ENCODE results near the gene TMTC4. TPM values are rescaled to one million over a fixed set of nuclear protein-coding genes. Genes with fewer than 3 reads are reported as not detected.

Gene TMTC4
- total RNA-seq, 4 donors from 2014 or later: 6.5 to 10.6 (median 7.7) TPM

- Histone ChIP-seq H3K4me3 (no peak overlapping the region), H3K27me3 (no peaks in the 10 kb centered on the region), H3K4me1 (peaks cover 0 to 3% of the 10 kb centered on the region in 2 donors), H3K9me3 (no peaks in the 10 kb centered on the region), H3K27ac (no peak overlapping the region), H3K36me3 (no peaks in the 10 kb centered on the region)
- intact Hi-C loops (cut with DNase I; ENCODE audit: low total_unique reads) (no loop called here), in situ Hi-C loops (cut with MboI; ENCODE audit: low sequenced_read_pairs in 4 of 4) (no loop called here)
- TF ChIP-seq CTCF (IDR thresholded peaks at IDR 0.05 in 4 of 5, conservative IDR thresholded peaks at IDR 0.05 in 1 of 5) (no peak), POLR2A (IDR thresholded peaks at IDR 0.05) (no peak)
- ATAC-seq (no peak), DNase-seq (no peak)
Observed at GRCh38 chr13:100613031-100613430, 61.6 kb downstream of the TMTC4 start.

GRCh38 chr13:100611678-100612492, 62.7 kb downstream of the TMTC4 start:
- in situ Hi-C loops (cut with MboI; ENCODE audit: low sequenced_read_pairs in 4 of 4): no loop called here
- no peak for DNase-seq
- peak in 1 of 2 donors; percentile 54 for ATAC-seq
- H3K27me3 ChIP-seq: no peaks in the 10 kb centered on the region
- H3K27ac ChIP-seq: no peak overlapping the region
- TF ChIP-seq CTCF (IDR thresholded peaks at IDR 0.05 in 4 of 5, conservative IDR thresholded peaks at IDR 0.05 in 1 of 5) (no peak), POLR2A (IDR thresholded peaks at IDR 0.05) (no peak)
- no peak overlapping the region for H3K4me3 ChIP-seq
- peaks cover 0 to 3% of the 10 kb centered on the region in 2 donors for H3K4me1 ChIP-seq
- H3K36me3 ChIP-seq: peaks cover 0 to 3% of the 10 kb centered on the region in 2 donors
- no peaks in the 10 kb centered on the region for H3K9me3 ChIP-seq
- intact Hi-C loops (cut with DNase I; ENCODE audit: low total_unique reads): no loop called here

GRCh38 chr13:100610391-100611347, 63.9 kb downstream of the TMTC4 start:
- intact Hi-C loops (cut with DNase I; ENCODE audit: low total_unique reads): no loop called here

GRCh38 chr13:100608906-100609305, 65.7 kb downstream of the TMTC4 start:
- H3K27me3 ChIP-seq: no peaks in the 10 kb centered on the region
- DNase-seq (no peak), ATAC-seq (no peak)
- TF ChIP-seq CTCF (IDR thresholded peaks at IDR 0.05 in 4 of 5, conservative IDR thresholded peaks at IDR 0.05 in 1 of 5): no peak
- TF ChIP-seq POLR2A (IDR thresholded peaks at IDR 0.05): no peak
- no peak overlapping the region for H3K4me3 ChIP-seq
- H3K27ac ChIP-seq: no peak overlapping the region
- peaks cover 0 to 3% of the 10 kb centered on the region in 2 donors for H3K4me1 ChIP-seq
- no peaks in the 10 kb centered on the region for H3K9me3 ChIP-seq
- intact Hi-C loops (cut with DNase I; ENCODE audit: low total_unique reads): no loop called here
- peaks cover 0 to 3% of the 10 kb centered on the region in 2 donors for H3K36me3 ChIP-seq
- in situ Hi-C loops (cut with MboI; ENCODE audit: low sequenced_read_pairs in 4 of 4): no loop called here

More at GRCh38 chr13:100610391-100611347, 63.9 kb downstream of the TMTC4 start:
- ATAC-seq: no peak
- no peak for DNase-seq
- Histone ChIP-seq H3K36me3 (peaks cover 0 to 3% of the 10 kb centered on the region in 2 donors), H3K27me3 (no peaks in the 10 kb centered on the region), H3K27ac (no peak overlapping the region), H3K9me3 (no peaks in the 10 kb centered on the region), H3K4me3 (no peak overlapping the region), H3K4me1 (peaks cover 0 to 3% of the 10 kb centered on the region in 2 donors)
- no peak for TF ChIP-seq CTCF (IDR thresholded peaks at IDR 0.05 in 4 of 5, conservative IDR thresholded peaks at IDR 0.05 in 1 of 5)
- no peak for TF ChIP-seq POLR2A (IDR thresholded peaks at IDR 0.05)
- in situ Hi-C loops (cut with MboI; ENCODE audit: low sequenced_read_pairs in 4 of 4): no loop called here

All from gastrocnemius medialis (tissue), 4 donors.